NB4 (cell line): ENCODE data around the gene UVRAG.
A peak's percentile ranks its signal among the peaks of the same experiment; 100 is the strongest.
"Not testable (repeated sequence)": the region's sequence is repeated elsewhere in the genome, so short reads cannot be mapped to it uniquely, and the experiment has no call there.

Experiments
- DNase-seq: peaks from one replicate; pipeline ENCODE4 v3.0.0; 2010; ENCODE audit warnings: low read depth
- H3K4me3 ChIP-seq: one replicate; pipeline ENCODE4 v1.5.1; 2011; ENCODE audit warnings: mild to moderate bottlenecking, low read depth, low read length, moderate library complexity
- MYC ChIP-seq: IDR thresholded peaks from 2 replicates; pipeline ENCODE4 v1.6.1; 2011; ENCODE audit warnings: low read depth, low read length
- POLR2A ChIP-seq: IDR thresholded peaks from 2 replicates; pipeline ENCODE4 v1.6.1; 2011; ENCODE audit warnings: mild to moderate bottlenecking; ENCODE audit not compliant: insufficient read length; ENCODE audit errors: extremely low read depth
- TF ChIP-seq, protein P1 (sequence below): IDR thresholded peaks from 2 replicates; pipeline ENCODE4 v1.6.1; 2011; ENCODE audit warnings: low read depth, low read length
- TF ChIP-seq, protein P2 (sequence below): IDR thresholded peaks from one replicate; pipeline ENCODE4 v1.5.1; 2012; ENCODE audit warnings: low read depth, low read length

The UVRAG gene

DNA sequence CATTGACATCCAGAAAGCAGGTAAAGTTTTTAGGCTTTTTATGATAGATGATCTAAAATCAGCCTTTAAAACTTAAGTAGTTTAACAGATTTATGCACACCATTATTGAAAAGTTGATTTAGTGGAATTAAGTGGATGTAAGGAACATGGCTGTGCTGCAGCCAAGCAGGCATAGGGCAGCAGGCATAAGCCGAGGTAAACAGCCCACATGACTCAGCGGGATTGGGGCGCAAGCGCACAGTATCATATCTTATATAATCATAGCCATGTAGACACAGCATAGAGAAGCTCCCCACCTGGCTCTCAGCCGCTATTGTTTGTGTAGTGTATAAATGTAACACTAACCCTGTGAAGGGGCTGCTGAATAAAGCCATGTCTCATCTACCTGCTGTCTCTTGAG, 233.8 kb downstream of the UVRAG start:
- TF ChIP-seq, protein P1, sequence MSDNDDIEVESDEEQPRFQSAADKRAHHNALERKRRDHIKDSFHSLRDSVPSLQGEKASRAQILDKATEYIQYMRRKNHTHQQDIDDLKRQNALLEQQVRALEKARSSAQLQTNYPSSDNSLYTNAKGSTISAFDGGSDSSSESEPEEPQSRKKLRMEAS = no peak
- TF ChIP-seq POLR2A = no peak
- TF ChIP-seq, protein P2, sequence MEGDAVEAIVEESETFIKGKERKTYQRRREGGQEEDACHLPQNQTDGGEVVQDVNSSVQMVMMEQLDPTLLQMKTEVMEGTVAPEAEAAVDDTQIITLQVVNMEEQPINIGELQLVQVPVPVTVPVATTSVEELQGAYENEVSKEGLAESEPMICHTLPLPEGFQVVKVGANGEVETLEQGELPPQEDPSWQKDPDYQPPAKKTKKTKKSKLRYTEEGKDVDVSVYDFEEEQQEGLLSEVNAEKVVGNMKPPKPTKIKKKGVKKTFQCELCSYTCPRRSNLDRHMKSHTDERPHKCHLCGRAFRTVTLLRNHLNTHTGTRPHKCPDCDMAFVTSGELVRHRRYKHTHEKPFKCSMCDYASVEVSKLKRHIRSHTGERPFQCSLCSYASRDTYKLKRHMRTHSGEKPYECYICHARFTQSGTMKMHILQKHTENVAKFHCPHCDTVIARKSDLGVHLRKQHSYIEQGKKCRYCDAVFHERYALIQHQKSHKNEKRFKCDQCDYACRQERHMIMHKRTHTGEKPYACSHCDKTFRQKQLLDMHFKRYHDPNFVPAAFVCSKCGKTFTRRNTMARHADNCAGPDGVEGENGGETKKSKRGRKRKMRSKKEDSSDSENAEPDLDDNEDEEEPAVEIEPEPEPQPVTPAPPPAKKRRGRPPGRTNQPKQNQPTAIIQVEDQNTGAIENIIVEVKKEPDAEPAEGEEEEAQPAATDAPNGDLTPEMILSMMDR = no peak

DNA sequence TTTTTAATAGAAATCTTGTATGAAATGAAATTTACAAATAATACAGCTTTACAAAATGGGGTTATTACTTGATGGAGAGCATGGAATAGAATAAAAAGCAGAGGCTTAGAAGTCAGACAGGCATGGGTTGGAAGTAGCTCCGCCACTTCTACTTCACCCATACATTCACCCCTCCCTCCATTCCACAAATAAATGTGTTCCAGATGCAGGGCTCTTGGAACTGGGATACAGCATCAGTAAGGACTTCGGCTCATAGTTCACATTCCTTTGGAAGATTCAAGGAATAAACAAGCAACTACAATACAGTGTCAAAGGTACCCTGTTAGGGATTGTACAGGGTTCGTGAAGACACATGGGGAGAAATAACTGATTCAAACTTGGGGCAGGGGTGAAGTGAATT, 234.5 kb downstream of the UVRAG start:
- DNase-seq = no peak
- no peak overlapping the region for H3K4me3 ChIP-seq
- TF ChIP-seq POLR2A (no peak), MYC (no peak)
- TF ChIP-seq, protein P1 = no peak
- TF ChIP-seq, protein P2 = no peak

More for the DNA sequence above, 233.8 kb downstream of the UVRAG start:
- H3K4me3 ChIP-seq = no peak overlapping the region
- peak; percentile 66 for DNase-seq

DNA sequence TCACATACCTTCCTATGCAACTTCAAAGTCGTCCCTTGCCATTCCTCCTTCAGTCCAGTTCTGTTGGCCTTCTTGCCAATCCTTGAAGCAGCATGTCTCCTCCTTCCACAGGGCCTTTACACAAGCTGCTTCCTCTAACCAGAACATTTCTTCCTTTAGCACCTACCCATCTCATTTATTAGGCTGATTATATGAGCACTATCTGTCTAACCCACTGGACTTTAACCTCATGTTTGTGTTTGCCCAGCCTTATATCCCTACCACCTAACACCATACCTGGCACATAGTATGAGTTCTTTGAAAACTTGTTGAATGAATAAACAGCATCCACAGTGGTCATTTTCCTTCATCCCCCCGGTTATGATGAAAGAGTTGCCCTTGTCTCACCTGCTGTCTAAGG, 236.9 kb downstream of the UVRAG start:
- DNase-seq = no peak
- no peak overlapping the region for H3K4me3 ChIP-seq
- TF ChIP-seq, protein P1 = no peak
- TF ChIP-seq, protein P2 = no peak
- TF ChIP-seq POLR2A = no peak
- TF ChIP-seq MYC = no peak

DNA sequence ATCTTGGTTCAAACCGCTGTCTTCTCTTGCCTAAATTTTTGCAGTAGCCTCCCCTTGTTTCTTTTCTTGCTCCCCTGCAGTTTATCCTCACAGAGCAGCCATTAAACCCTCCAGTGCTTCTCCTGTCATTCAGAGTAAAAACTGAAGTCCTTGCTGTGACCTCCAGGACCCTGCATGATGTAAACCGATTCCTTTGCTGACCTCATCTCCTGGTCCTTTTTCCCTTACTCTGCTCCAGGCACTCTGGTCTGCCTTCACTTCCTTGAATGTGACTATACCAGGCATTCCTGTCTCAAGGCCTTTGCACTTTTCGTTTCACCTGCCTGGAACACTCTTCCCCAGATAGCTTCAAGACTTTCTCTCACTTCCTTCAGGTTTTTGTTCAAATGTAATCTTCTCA, 239.3 kb downstream of the UVRAG start:
- TF ChIP-seq, protein P1 = no peak
- TF ChIP-seq, protein P2 = no peak
- TF ChIP-seq MYC = no peak
- no peak for TF ChIP-seq POLR2A
- H3K4me3 ChIP-seq = no peak overlapping the region
- DNase-seq = no peak

DNA sequence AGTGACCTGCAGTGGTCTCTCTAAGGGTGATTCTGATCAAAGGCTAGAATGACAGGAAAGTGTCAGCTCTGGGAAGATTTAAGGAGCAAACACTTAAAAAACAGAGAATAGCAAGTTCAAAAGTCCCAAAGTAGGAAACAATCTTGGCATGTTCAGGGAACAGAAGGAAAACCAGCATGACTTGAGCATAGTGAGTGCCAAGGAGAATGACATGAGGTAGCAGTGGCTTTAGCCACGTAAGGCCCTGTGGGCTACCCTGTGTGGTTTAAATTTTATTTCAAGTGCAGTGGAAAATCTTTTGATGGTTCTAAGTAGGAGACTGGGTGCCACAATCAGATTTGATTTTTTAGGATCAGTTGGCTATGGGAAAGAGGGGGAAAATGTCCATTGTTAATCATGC, 241.9 kb downstream of the UVRAG start:
- H3K4me3 ChIP-seq = no peak overlapping the region
- TF ChIP-seq, protein P2 = no peak
- TF ChIP-seq POLR2A = no peak
- TF ChIP-seq, protein P1 = no peak
- no peak for TF ChIP-seq MYC
- no peak for DNase-seq

DNA sequence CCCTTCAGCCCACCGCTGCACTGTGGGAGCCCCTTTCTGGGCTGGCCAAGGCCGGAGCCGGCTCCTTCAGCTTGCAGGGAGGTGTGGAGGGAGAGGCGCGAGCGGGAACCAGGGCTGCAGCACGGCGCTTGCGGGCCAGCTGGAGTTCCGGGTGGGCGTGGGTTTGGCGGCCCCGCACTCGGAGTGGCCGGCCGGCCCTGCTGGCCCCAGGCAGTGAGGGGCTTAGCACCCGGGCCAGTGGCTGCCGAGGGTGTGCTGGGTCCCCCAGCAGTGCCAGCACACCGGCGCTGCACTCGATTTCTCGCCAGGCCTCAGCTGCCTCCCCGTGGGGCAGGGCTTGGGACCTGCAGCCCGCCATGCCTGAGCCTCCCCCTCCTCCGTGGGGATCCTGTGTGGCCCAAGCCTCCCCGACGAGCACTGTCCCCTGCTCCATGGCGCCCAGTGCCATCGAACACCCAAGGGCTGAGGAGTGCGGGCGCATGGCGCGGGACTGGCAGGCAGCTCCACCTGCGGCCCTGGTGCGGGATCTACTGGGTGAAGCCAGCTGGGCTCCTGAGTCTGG, 245.5 kb downstream of the UVRAG start:
- H3K4me3 ChIP-seq, DNase-seq: not testable (repeated sequence)
